A673 (cell line): ENCODE results near the gene JARID2. TPM values are rescaled to one million over a fixed set of nuclear protein-coding genes. Genes with fewer than 3 reads are reported as not detected.

Experiments
- BruUV-seq: library from RNA; stranded (reverse); fragments of 400-500 nt; replicated peaks from 2 replicates; lab custom pipeline; 2021; lab: Mats Ljungman, UMichigan
- CTCF ChIA-PET: fragments of 300-600 bp; sonication (Branson Sonifier 250); formaldehyde crosslinking; loops from one replicate; lab custom pipeline; 2022; ENCODE audit warnings: antibody characterized with exemption; lab: Charles Lee
- POLR2A ChIA-PET: fragments of 300-600 bp; sonication (Branson Sonifier 250); formaldehyde crosslinking; loops from one replicate; lab custom pipeline; 2022; ENCODE audit warnings: antibody characterized with exemption; ENCODE audit not compliant: low non-redundant PET; lab: Charles Lee
- DNase-seq: peaks from one replicate; pipeline ENCODE4 v3.0.0-alpha.2; 2015; ENCODE audit warnings: low spot score
- H3K27ac ChIP-seq: fragments of 200-600 bp; sonication (generic); 2 replicates; pipeline ENCODE4 v1.5.1; 2016; ENCODE audit warnings: mixed run types, low read depth, mild to moderate bottlenecking, mixed read lengths, antibody characterized with exemption, low read length; ENCODE audit not compliant: poor library complexity, severe bottlenecking
- H3K27me3 ChIP-seq: fragments of 200-600 bp; sonication (generic); replicated peaks from 2 replicates; pipeline ENCODE4 v1.6.1; 2017; ENCODE audit warnings: mixed run types, low read depth, mild to moderate bottlenecking, mixed read lengths, antibody characterized with exemption, low read length; ENCODE audit not compliant: insufficient read depth, poor library complexity
- H3K36me3 ChIP-seq: fragments of 200-600 bp; sonication (generic); 2 replicates; pipeline ENCODE4 v1.6.1; 2016; ENCODE audit warnings: mixed run types, mild to moderate bottlenecking, mixed read lengths, antibody characterized with exemption, low read length; ENCODE audit not compliant: insufficient read depth, poor library complexity, severe bottlenecking
- H3K4me1 ChIP-seq: fragments of 200-600 bp; sonication (generic); 2 replicates; pipeline ENCODE4 v1.6.1; 2017; ENCODE audit warnings: mixed run types, mild to moderate bottlenecking, mixed read lengths, antibody characterized with exemption, low read length; ENCODE audit not compliant: insufficient read depth, poor library complexity, severe bottlenecking
- H3K4me3 ChIP-seq: fragments of 200-600 bp; sonication (generic); 2 replicates; pipeline ENCODE4 v1.5.1; 2016; ENCODE audit warnings: low read depth, mixed run types, mild to moderate bottlenecking, mixed read lengths, low read length; ENCODE audit not compliant: poor library complexity, severe bottlenecking
- H3K9me3 ChIP-seq: fragments of 200-600 bp; sonication (generic); 2 replicates; pipeline ENCODE4 v1.6.1; 2016; ENCODE audit warnings: mixed run types, low read depth, mild to moderate bottlenecking, mixed read lengths, antibody characterized with exemption, low read length; ENCODE audit not compliant: poor library complexity, severe bottlenecking
- CTCF ChIP-seq: fragments of 300-800, 200-600 bp; sonication (generic); conservative IDR thresholded peaks from 2 replicates; pipeline ENCODE4 v1.5.1; 2017; ENCODE audit warnings: low read depth, mild to moderate bottlenecking, antibody characterized with exemption, low read length, moderate library complexity, mixed read lengths
- EZH2 ChIP-seq: fragments of 200-600 bp; sonication (generic); IDR thresholded peaks from 2 replicates; pipeline ENCODE4 v1.6.1; 2017; ENCODE audit warnings: borderline replicate concordance, low read depth, mild to moderate bottlenecking, mixed read lengths, antibody characterized with exemption, low read length; ENCODE audit not compliant: poor library complexity, severe bottlenecking
- intact Hi-C: fragments of 100-400 bp; cut with micrococcal nuclease; formaldehyde crosslinking; loops from one replicate; pipeline ENCODE4 v1.10.0; 2022; ENCODE audit not compliant: unreplicated experiment
- total RNA-seq: library from RNA; stranded (reverse); gene quantifications from 2 replicates; pipeline ENCODE4 v1.2.3, GENCODE V29; 2021

The JARID2 gene
- total RNA-seq, 1 experiment from 2014 or later: 29.4 TPM

GRCh38 chr6:15420959-15421438 is 175.1 kb downstream of the JARID2 start:
- TF ChIP-seq CTCF: no peak
- no peak for TF ChIP-seq EZH2
- H3K4me1 ChIP-seq: peaks cover 7% of the 10 kb centered on the region
- H3K27me3 ChIP-seq: no peaks in the 10 kb centered on the region
- peaks cover 11% of the 10 kb centered on the region for H3K9me3 ChIP-seq
- ChIA-PET POLR2A (no interaction called here), CTCF (no interaction called here)
- DNase-seq: no peak
- no peak overlapping the region for H3K4me3 ChIP-seq
- no peak overlapping the region for H3K27ac ChIP-seq
- intact Hi-C loops: no loop called here
- H3K36me3 ChIP-seq: no peaks in the 10 kb centered on the region
- BruUV-seq: no TSS peak

- BruUV-seq: no TSS peak
- ChIA-PET POLR2A (no interaction called here), CTCF (no interaction called here)
- intact Hi-C loops: no loop called here
- H3K9me3 ChIP-seq: peaks cover 11% of the 10 kb centered on the region
- H3K4me3 ChIP-seq: no peak overlapping the region
- DNase-seq: no peak
- TF ChIP-seq CTCF: no peak
- TF ChIP-seq EZH2: no peak
- H3K4me1 ChIP-seq: peaks cover 15% of the 10 kb centered on the region
- H3K27ac ChIP-seq: no peak overlapping the region
- no peaks in the 10 kb centered on the region for H3K36me3 ChIP-seq
- H3K27me3 ChIP-seq: no peaks in the 10 kb centered on the region
Observed at GRCh38 chr6:15421945-15422733, 176.3 kb downstream of the JARID2 start.

GRCh38 chr6:15423286-15423993 is 177.6 kb downstream of the JARID2 start:
- no peak overlapping the region for H3K4me3 ChIP-seq
- DNase-seq: no peak
- H3K9me3 ChIP-seq: peaks cover 11% of the 10 kb centered on the region
- no TSS peak for BruUV-seq
- H3K4me1 ChIP-seq: peaks cover 25% of the 10 kb centered on the region
- H3K36me3 ChIP-seq: no peaks in the 10 kb centered on the region
- ChIA-PET POLR2A (no interaction called here), CTCF (no interaction called here)
- H3K27ac ChIP-seq: no peak overlapping the region
- H3K27me3 ChIP-seq: no peaks in the 10 kb centered on the region
- intact Hi-C loops: no loop called here
- no peak for TF ChIP-seq CTCF
- TF ChIP-seq EZH2: no peak
